Measurements from ENCODE around the gene ENPP3. TPM values are rescaled to one million over a fixed set of nuclear protein-coding genes. Genes with fewer than 3 reads are reported as not detected.

ENPP3 gene
- polyA plus RNA-seq, 1 of the 3 experiments (the other 2 are of a cell fraction), result not detected

GRCh38 chr6:131656667-131657066 is 19.6 kb downstream of the ENPP3 start (continued):
- TF ChIP-seq RXRA (IDR thresholded peaks at IDR 0.05; ENCODE audit: borderline replicate concordance, low read depth), result no peak
- TF ChIP-seq SIN3A (IDR thresholded peaks at IDR 0.05; ENCODE audit: borderline replicate concordance, low read depth, low read length), result no peak
- TF ChIP-seq GATA2 (CRISPR knock-in tag; IDR thresholded peaks at IDR 0.05), result no peak
- TF ChIP-seq ZBTB33 (IDR thresholded peaks at IDR 0.05; ENCODE audit: borderline replicate concordance, low read depth), result no peak
- no peak for TF ChIP-seq USF1 (IDR thresholded peaks at IDR 0.05; ENCODE audit: borderline replicate concordance, low read depth)
- no peak for TF ChIP-seq YY1 (IDR thresholded peaks at IDR 0.05; ENCODE audit: low read depth)

- DNase-seq, result no peak
- POLR2A ChIA-PET, result no interaction called here
- Histone ChIP-seq H3K27ac (ENCODE audit: low read depth in 2 of 2, low read length in 1 of 2) (no peak overlapping the region), H3K4me2 (no peak overlapping the region), H2AFZ (ENCODE audit: low read depth) (no peak overlapping the region), H3K36me3 (replicated peaks in 1 of 2; ENCODE audit: control insufficient read depth in 1 of 2, insufficient read depth in 2 of 2, low read length in 1 of 2) (no peaks in the 10 kb centered on the region), H3F3A (replicated peaks; ENCODE audit: insufficient read depth) (no peaks in the 10 kb centered on the region), H3K4me3 (ENCODE audit: low read depth in 2 of 2, low read length in 1 of 2) (no peak overlapping the region), H3K9me3 (no peaks in the 10 kb centered on the region), H3K4me1 (ENCODE audit: control insufficient read depth in 1 of 2, insufficient read depth in 2 of 2, low read depth in 1 of 2, low read length in 1 of 2) (no peaks in the 10 kb centered on the region), H3K9ac (no peak overlapping the region), H3K79me2 (ENCODE audit: insufficient read depth) (no peaks in the 10 kb centered on the region), H3K27me3 (ENCODE audit: insufficient read depth) (peaks cover 5% of the 10 kb centered on the region; the same call in 1 of the 2 replicates), H4K20me1 (ENCODE audit: insufficient read depth) (no peaks in the 10 kb centered on the region), H3K9me2 (no peaks in the 10 kb centered on the region)
- no peak for TF ChIP-seq MAX (IDR thresholded peaks at IDR 0.05; ENCODE audit: low read depth)
- no peak for TF ChIP-seq RAD21 (IDR thresholded peaks at IDR 0.05; ENCODE audit: low read length)
- TF ChIP-seq USF1 (IDR thresholded peaks at IDR 0.05; ENCODE audit: borderline replicate concordance, low read depth), result no peak
- TF ChIP-seq MEF2A (IDR thresholded peaks at IDR 0.05; ENCODE audit: borderline replicate concordance, low read depth), result no peak
- no peak for TF ChIP-seq RXRA (IDR thresholded peaks at IDR 0.05; ENCODE audit: borderline replicate concordance, low read depth)
- 10% methylated on average over 2 of the region's 2 CpGs for WGBS (ENCODE audit: low lambda C conversion rate)
- CTCF ChIA-PET, result no interaction called here
Observed at GRCh38 chr6:131657222-131657621, 20.1 kb downstream of the ENPP3 start.

- no peaks in the 10 kb centered on the region for H3K9me2 ChIP-seq
- no peak overlapping the region for H3K27ac ChIP-seq (ENCODE audit: low read depth in 2 of 2, low read length in 1 of 2)
- no peak overlapping the region for H2AFZ ChIP-seq (ENCODE audit: low read depth)
- H4K20me1 ChIP-seq (ENCODE audit: insufficient read depth), result no peaks in the 10 kb centered on the region
- DNase-seq, result no peak
- ChIA-PET CTCF (no interaction called here), POLR2A (no interaction called here)
- no peaks in the 10 kb centered on the region for H3K4me1 ChIP-seq (ENCODE audit: control insufficient read depth in 1 of 2, insufficient read depth in 2 of 2, low read depth in 1 of 2, low read length in 1 of 2)
- H3K36me3 ChIP-seq (replicated peaks in 1 of 2; ENCODE audit: control insufficient read depth in 1 of 2, insufficient read depth in 2 of 2, low read length in 1 of 2), result no peaks in the 10 kb centered on the region
- H3K9me3 ChIP-seq, result no peaks in the 10 kb centered on the region
- H3K4me3 ChIP-seq (ENCODE audit: low read depth in 2 of 2, low read length in 1 of 2), result no peak overlapping the region
- no peak overlapping the region for H3K9ac ChIP-seq
- no peaks in the 10 kb centered on the region for H3F3A ChIP-seq (replicated peaks; ENCODE audit: insufficient read depth)
- H3K4me2 ChIP-seq, result no peak overlapping the region
- H3K79me2 ChIP-seq (ENCODE audit: insufficient read depth), result no peaks in the 10 kb centered on the region
- peaks cover 5% of the 10 kb centered on the region; the same call in 1 of the 2 replicates for H3K27me3 ChIP-seq (ENCODE audit: insufficient read depth)
- 1% methylated on average over 6 of the region's 6 CpGs for WGBS (ENCODE audit: low lambda C conversion rate)
- TF ChIP-seq FOXJ3 (CRISPR knock-in tag; IDR thresholded peaks at IDR 0.05) (no peak), TCF12 (IDR thresholded peaks at IDR 0.05) (no peak), TEAD4 (IDR thresholded peaks at IDR 0.05; ENCODE audit: borderline replicate concordance, insufficient read depth) (no peak), FOXM1 (IDR thresholded peaks at IDR 0.05; ENCODE audit: low read depth) (no peak), RFX5 (IDR thresholded peaks at IDR 0.05; ENCODE audit: low read length) (no peak), NFIC (IDR thresholded peaks at IDR 0.05; ENCODE audit: borderline replicate concordance) (no peak), JUND (IDR thresholded peaks at IDR 0.05) (no peak), PBX3 (IDR thresholded peaks at IDR 0.05) (no peak), REST (IDR thresholded peaks at IDR 0.05; ENCODE audit: low read depth, low read length) (no peak), MXI1 (IDR thresholded peaks at IDR 0.05; ENCODE audit: low read depth, low read length) (no peak), YY1 (IDR thresholded peaks at IDR 0.05; ENCODE audit: low read depth) (no peak)
Observed at GRCh38 chr6:131657630-131658111, 20.6 kb downstream of the ENPP3 start.
